SK-N-SH treated with all-trans-retinoic acid at 6 μM for 48 hours (cell line): ENCODE data around the gene TGDS.

ENCODE experiments used
- ATAC-seq: fragments of 200-7000 bp; cut with Tn5 transposase; 3 replicates; pipeline ENCODE4 v1.9.1; 2020; ENCODE audit warnings: mild to moderate bottlenecking, moderate library complexity
- BACH2 ChIP-seq: fragments of 250-450 bp; sonication (Bioruptor Pico); IDR thresholded peaks from 2 replicates; pipeline ENCODE4 v1.9.0; 2021; ENCODE audit warnings: mild to moderate bottlenecking, borderline replicate concordance
- CSDC2 ChIP-seq: fragments of 250-450 bp; sonication (Bioruptor Pico); IDR thresholded peaks from 2 replicates; pipeline ENCODE4 v1.5.0; 2020; ENCODE audit warnings: mild to moderate bottlenecking, moderate library complexity
- ESRRG ChIP-seq: fragments of 250-450 bp; sonication (Bioruptor Pico); IDR thresholded peaks from 2 replicates; pipeline ENCODE4 v1.6.1; 2021; ENCODE audit warnings: mild to moderate bottlenecking
- GLIS3 ChIP-seq: fragments of 250-450 bp; sonication (Bioruptor Pico); IDR thresholded peaks from 2 replicates; pipeline ENCODE4 v1.5.0; 2020; ENCODE audit warnings: mild to moderate bottlenecking, moderate library complexity
- ISL1 ChIP-seq: fragments of 250-450 bp; sonication (Bioruptor Pico); IDR thresholded peaks from 2 replicates; pipeline ENCODE4 v2.1.2; 2022; ENCODE audit warnings: mild to moderate bottlenecking, moderate library complexity
- OSR1 ChIP-seq: fragments of 250-450 bp; sonication (Bioruptor Pico); IDR thresholded peaks from 2 replicates; pipeline ENCODE4 v1.8.0; 2022; ENCODE audit warnings: moderate library complexity, mild to moderate bottlenecking, inconsistent platforms
- TCF4 ChIP-seq: fragments of 250-450 bp; sonication (Bioruptor Pico); IDR thresholded peaks from 2 replicates; pipeline ENCODE4 v1.8.0; 2021; ENCODE audit warnings: mild to moderate bottlenecking, moderate library complexity, borderline replicate concordance
- TOX ChIP-seq: fragments of 250-450 bp; sonication (Bioruptor Pico); IDR thresholded peaks from 2 replicates; pipeline ENCODE4 v1.8.0; 2021; ENCODE audit warnings: mild to moderate bottlenecking, moderate library complexity, borderline replicate concordance
- ZC3H10 ChIP-seq: fragments of 250-450 bp; sonication (Bioruptor Pico); IDR thresholded peaks from 2 replicates; pipeline ENCODE4 v1.5.1; 2021; ENCODE audit warnings: mild to moderate bottlenecking, moderate library complexity
- ZFP30 ChIP-seq: fragments of 450-650 bp; formaldehyde crosslinking; IDR thresholded peaks from 2 replicates; pipeline ENCODE4 v1.5.0; 2022; ENCODE audit warnings: mild to moderate bottlenecking, moderate library complexity
- ZNF565 ChIP-seq: fragments of 450-650 bp; formaldehyde crosslinking; conservative IDR thresholded peaks from 2 replicates; pipeline ENCODE4 v1.5.0; 2020; ENCODE audit warnings: low read depth, mild to moderate bottlenecking, moderate library complexity
- ZNF70 ChIP-seq: fragments of 450-650 bp; formaldehyde crosslinking; IDR thresholded peaks from 2 replicates; pipeline ENCODE4 v1.5.0; 2020; ENCODE audit warnings: mild to moderate bottlenecking, moderate library complexity
- ZNF8 ChIP-seq: fragments of 450-650 bp; formaldehyde crosslinking; IDR thresholded peaks from 2 replicates; pipeline ENCODE4 v1.5.0; 2020; ENCODE audit warnings: mild to moderate bottlenecking, moderate library complexity
- TF ChIP-seq, protein P1 (sequence below): fragments of 250-450 bp; sonication (Bioruptor Pico); IDR thresholded peaks from 2 replicates; pipeline ENCODE4 v1.8.0; 2021; ENCODE audit warnings: low read depth, mild to moderate bottlenecking, moderate library complexity, borderline replicate concordance
- TF ChIP-seq, protein P2 (sequence below): fragments of 250-450 bp; sonication (Bioruptor Pico); IDR thresholded peaks from 2 replicates; pipeline ENCODE4 v1.8.0; 2020; ENCODE audit warnings: mild to moderate bottlenecking, moderate library complexity, borderline replicate concordance
- TF ChIP-seq, protein P3 (sequence below): fragments of 250-450 bp; sonication (Bioruptor Pico); IDR thresholded peaks from 2 replicates; pipeline ENCODE4 v1.5.0; 2020; ENCODE audit warnings: mild to moderate bottlenecking, moderate library complexity

TGDS gene

DNA sequence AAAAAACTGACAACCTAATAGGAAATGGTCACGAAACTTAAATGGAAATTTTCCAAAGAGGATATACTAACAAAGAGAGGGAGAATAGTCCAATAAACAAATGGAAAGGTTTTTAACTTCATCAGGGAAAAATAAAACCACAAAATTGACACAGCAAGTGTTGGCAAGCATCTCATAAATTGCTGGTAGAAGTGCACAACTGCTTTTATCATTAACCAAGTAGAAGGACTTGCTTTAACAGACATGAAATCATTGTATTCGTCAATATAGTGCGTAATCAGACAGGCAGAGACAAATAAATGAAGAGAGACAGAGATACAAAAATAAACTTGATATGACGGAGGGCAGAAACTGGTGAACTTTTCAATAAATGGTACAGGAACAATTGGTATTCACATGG lies 7.4 kb downstream of the TGDS start:
- TF ChIP-seq, protein P1, sequence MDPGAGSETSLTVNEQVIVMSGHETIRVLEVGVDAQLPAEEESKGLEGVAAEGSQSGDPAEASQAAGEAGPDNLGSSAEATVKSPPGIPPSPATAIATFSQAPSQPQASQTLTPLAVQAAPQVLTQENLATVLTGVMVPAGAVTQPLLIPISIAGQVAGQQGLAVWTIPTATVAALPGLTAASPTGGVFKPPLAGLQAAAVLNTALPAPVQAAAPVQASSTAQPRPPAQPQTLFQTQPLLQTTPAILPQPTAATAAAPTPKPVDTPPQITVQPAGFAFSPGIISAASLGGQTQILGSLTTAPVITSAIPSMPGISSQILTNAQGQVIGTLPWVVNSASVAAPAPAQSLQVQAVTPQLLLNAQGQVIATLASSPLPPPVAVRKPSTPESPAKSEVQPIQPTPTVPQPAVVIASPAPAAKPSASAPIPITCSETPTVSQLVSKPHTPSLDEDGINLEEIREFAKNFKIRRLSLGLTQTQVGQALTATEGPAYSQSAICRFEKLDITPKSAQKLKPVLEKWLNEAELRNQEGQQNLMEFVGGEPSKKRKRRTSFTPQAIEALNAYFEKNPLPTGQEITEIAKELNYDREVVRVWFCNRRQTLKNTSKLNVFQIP = no peak
- no peak for ATAC-seq

DNA sequence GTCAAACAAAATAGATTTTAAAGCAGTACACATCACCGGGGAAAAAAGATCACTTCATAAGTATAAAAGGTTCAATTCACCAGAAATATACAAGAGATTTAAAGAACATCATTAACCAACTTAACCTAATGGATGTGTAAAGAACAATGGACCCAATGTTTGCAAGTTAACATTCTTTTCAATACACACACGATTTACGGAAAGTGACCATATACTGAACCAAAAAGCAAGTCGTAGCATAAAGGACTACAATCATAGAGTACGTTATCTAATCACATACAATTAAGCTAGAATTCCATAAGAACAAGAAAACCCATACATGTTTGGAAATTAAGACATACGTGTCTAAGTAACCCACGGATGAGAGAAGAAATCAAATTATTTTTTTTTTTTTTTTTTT lies 9.6 kb downstream of the TGDS start:
- no peak for ATAC-seq
- TF ChIP-seq OSR1 (no peak), ISL1 (CRISPR knock-in tag) (no peak), TOX (no peak), ZFP30 (CRISPR knock-in tag) (no peak), GLIS3 (no peak)
- TF ChIP-seq, protein P2, sequence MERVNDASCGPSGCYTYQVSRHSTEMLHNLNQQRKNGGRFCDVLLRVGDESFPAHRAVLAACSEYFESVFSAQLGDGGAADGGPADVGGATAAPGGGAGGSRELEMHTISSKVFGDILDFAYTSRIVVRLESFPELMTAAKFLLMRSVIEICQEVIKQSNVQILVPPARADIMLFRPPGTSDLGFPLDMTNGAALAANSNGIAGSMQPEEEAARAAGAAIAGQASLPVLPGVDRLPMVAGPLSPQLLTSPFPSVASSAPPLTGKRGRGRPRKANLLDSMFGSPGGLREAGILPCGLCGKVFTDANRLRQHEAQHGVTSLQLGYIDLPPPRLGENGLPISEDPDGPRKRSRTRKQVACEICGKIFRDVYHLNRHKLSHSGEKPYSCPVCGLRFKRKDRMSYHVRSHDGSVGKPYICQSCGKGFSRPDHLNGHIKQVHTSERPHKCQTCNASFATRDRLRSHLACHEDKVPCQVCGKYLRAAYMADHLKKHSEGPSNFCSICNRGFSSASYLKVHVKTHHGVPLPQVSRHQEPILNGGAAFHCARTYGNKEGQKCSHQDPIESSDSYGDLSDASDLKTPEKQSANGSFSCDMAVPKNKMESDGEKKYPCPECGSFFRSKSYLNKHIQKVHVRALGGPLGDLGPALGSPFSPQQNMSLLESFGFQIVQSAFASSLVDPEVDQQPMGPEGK (CRISPR knock-in tag) = no peak
- TF ChIP-seq, protein P3, sequence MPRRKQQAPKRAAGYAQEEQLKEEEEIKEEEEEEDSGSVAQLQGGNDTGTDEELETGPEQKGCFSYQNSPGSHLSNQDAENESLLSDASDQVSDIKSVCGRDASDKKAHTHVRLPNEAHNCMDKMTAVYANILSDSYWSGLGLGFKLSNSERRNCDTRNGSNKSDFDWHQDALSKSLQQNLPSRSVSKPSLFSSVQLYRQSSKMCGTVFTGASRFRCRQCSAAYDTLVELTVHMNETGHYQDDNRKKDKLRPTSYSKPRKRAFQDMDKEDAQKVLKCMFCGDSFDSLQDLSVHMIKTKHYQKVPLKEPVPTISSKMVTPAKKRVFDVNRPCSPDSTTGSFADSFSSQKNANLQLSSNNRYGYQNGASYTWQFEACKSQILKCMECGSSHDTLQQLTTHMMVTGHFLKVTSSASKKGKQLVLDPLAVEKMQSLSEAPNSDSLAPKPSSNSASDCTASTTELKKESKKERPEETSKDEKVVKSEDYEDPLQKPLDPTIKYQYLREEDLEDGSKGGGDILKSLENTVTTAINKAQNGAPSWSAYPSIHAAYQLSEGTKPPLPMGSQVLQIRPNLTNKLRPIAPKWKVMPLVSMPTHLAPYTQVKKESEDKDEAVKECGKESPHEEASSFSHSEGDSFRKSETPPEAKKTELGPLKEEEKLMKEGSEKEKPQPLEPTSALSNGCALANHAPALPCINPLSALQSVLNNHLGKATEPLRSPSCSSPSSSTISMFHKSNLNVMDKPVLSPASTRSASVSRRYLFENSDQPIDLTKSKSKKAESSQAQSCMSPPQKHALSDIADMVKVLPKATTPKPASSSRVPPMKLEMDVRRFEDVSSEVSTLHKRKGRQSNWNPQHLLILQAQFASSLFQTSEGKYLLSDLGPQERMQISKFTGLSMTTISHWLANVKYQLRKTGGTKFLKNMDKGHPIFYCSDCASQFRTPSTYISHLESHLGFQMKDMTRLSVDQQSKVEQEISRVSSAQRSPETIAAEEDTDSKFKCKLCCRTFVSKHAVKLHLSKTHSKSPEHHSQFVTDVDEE = no peak
- TF ChIP-seq, protein P1 = no peak

DNA sequence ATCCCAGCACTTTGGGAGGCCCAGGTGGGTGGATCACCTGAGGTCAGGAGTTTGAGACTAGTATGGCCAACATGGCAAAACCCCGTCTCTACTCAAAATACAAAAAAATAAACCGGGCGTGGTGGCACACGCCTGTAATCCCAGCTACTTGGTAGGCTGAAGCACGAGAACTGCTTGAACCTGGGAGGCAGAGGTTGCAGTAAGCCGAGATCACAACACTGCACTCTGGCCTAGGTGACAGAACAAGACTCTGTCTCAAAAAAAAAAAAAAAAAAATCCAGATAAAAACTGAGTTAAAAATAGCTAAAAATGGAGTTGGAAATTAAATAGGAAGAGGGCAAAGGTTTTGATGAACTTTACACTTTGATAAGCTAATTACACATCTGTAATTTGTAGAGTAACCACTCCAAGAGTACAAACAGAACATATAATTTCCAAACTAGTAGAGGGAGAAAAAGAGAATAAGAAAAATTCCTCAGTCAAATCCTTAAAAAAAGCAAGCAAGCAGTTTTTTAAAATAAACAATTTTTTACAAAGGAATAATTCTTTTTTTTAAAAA lies 10.3 kb downstream of the TGDS start:
- TF ChIP-seq OSR1 = no peak
- TF ChIP-seq TCF4 = no peak
- TF ChIP-seq ZNF8 (CRISPR knock-in tag) = no peak
- no peak for TF ChIP-seq BACH2 (CRISPR knock-in tag)
- TF ChIP-seq ZNF565 (CRISPR knock-in tag) = no peak
- TF ChIP-seq ESRRG (CRISPR knock-in tag) = no peak
- TF ChIP-seq ZFP30 (CRISPR knock-in tag) = no peak
- TF ChIP-seq, protein P1 = no peak
- TF ChIP-seq, protein P2 (CRISPR knock-in tag) = no peak
- no peak for TF ChIP-seq ZC3H10 (CRISPR knock-in tag)
- TF ChIP-seq CSDC2 (CRISPR knock-in tag) = no peak
- TF ChIP-seq, all 23 proteins: peak for 0

DNA sequence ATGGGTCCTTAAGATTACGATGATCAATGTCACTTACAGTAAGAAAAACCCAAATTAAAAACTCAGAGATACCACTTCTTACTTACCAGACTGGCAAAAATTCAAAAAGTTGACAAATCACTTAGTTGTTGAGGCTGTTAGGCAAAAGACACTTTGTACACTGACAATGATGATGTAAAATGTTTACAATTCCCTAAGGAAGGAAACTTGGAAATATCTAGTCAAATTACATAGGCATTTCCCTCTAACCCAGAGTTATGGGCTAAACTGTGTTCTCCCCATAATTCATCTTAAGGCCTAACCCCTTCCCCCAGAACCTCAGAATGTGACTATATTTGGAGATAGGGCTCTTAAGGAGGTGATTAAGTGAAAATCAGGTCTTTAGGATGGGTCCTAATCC lies 12.0 kb downstream of the TGDS start:
- TF ChIP-seq, protein P2 (CRISPR knock-in tag) = no peak
- TF ChIP-seq ZNF8 (CRISPR knock-in tag) (no peak), BACH2 (CRISPR knock-in tag) (no peak), ZNF70 (no peak)
- no peak for ATAC-seq

More for the DNA sequence above, 10.3 kb downstream of the TGDS start:
- no peak for ATAC-seq
